GM23248 (cell line): ENCODE data around the gene POU4F3. TPM values are rescaled to one million over a fixed set of nuclear protein-coding genes. Genes with fewer than 3 reads are reported as not detected.

Source experiments
- DNase-seq: peaks from one replicate; pipeline ENCODE4 v3.0.0-alpha.2; 2015
- H2AFZ ChIP-seq: fragments of 200-600 bp; sonication (generic); 2 replicates; pipeline ENCODE4 v1.6.1; 2016; ENCODE audit warnings: antibody characterized with exemption
- H3F3A ChIP-seq: fragments of 200-600 bp; sonication (generic); 2 replicates; pipeline ENCODE4 v1.6.1; 2016; ENCODE audit warnings: mild to moderate bottlenecking, antibody characterized with exemption, mixed run types; ENCODE audit not compliant: insufficient read depth
- H3K27ac ChIP-seq: fragments of 200-600 bp; sonication (generic); 2 replicates; pipeline ENCODE4 v1.5.1; 2016; ENCODE audit warnings: mild to moderate bottlenecking
- H3K27me3 ChIP-seq: fragments of 200-600 bp; sonication (generic); replicated peaks from 2 replicates; pipeline ENCODE4 v1.6.1; 2016; ENCODE audit warnings: mild to moderate bottlenecking; ENCODE audit not compliant: insufficient read depth
- H3K36me3 ChIP-seq: fragments of 200-600 bp; sonication (generic); 2 replicates; pipeline ENCODE4 v1.6.1; 2016; ENCODE audit warnings: low read depth, mild to moderate bottlenecking
- H3K4me1 ChIP-seq: fragments of 200-600 bp; sonication (generic); 2 replicates; pipeline ENCODE4 v1.6.1; 2016; ENCODE audit warnings: mild to moderate bottlenecking; ENCODE audit not compliant: insufficient read depth
- H3K4me2 ChIP-seq: fragments of 200-600 bp; sonication (generic); one replicate; pipeline ENCODE4 v1.6.1; 2016; ENCODE audit warnings: mild to moderate bottlenecking; ENCODE audit not compliant: unreplicated experiment
- H3K4me3 ChIP-seq: fragments of 200-600 bp; sonication (generic); 2 replicates; pipeline ENCODE4 v1.5.1; 2016; ENCODE audit warnings: mild to moderate bottlenecking
- H3K79me2 ChIP-seq: fragments of 200-600 bp; sonication (generic); 2 replicates; pipeline ENCODE4 v1.6.1; 2016; ENCODE audit warnings: mild to moderate bottlenecking; ENCODE audit not compliant: insufficient read depth
- H3K9ac ChIP-seq: fragments of 200-600 bp; sonication (generic); 2 replicates; pipeline ENCODE4 v1.6.1; 2016; ENCODE audit warnings: mild to moderate bottlenecking
- H3K9me2 ChIP-seq: fragments of 200-600 bp; sonication (generic); 2 replicates; pipeline ENCODE4 v1.6.1; 2016; ENCODE audit warnings: mixed run types, mild to moderate bottlenecking, moderate library complexity; ENCODE audit not compliant: insufficient read depth
- H3K9me3 ChIP-seq: fragments of 200-600 bp; sonication (generic); one replicate; pipeline ENCODE4 v1.6.1; 2017; ENCODE audit warnings: low read depth
- H4K20me1 ChIP-seq: fragments of 200-600 bp; sonication (generic); 2 replicates; pipeline ENCODE4 v1.6.0; 2016; ENCODE audit not compliant: insufficient read depth
- EZH2 ChIP-seq: fragments of 200-600 bp; sonication (generic); IDR thresholded peaks from 2 replicates; pipeline ENCODE4 v1.6.1; 2018; ENCODE audit warnings: antibody characterized with exemption, mild to moderate bottlenecking; ENCODE audit not compliant: insufficient read depth, poor library complexity, severe bottlenecking
- EZH2phosphoT487 ChIP-seq: fragments of 200-600 bp; sonication (generic); IDR thresholded peaks from 2 replicates; pipeline ENCODE4 v1.6.1; 2018; ENCODE audit warnings: antibody characterized with exemption, moderate library complexity, mild to moderate bottlenecking, low read depth; ENCODE audit not compliant: insufficient read depth
- WGBS, 2 experiments: methylation state at CpG; one replicate each; pipeline ENCODE4 v1.1.6; 2015 to 2017; ENCODE audit warnings: low lambda C conversion rate in 2 of 2, low coverage in 1 of 2; ENCODE audit errors: missing lambda C conversion rate in 2 of 2; 5-methylcytosine and 5-hydroxymethylcytosine counted together
- in situ Hi-C: fragments of 300-500 bp; cut with MboI; formaldehyde crosslinking; loops from 2 replicates; pipeline ENCODE4 v1.15.0; 2020
- polyA plus RNA-seq: library from polyadenylated mRNA; unstranded; fragments of >200 nt; fragmentation: Nextera tagmentation; extraction: Ambion mirVana; gene quantifications from 2 replicates; pipeline ENCODE4 v1.2.1, GENCODE V29; 2016
- total RNA-seq: library from RNA; depleted of rRNA; stranded (reverse); fragments of >200 nt; shearing (Covaris generic); gene quantifications from 2 replicates; pipeline ENCODE4 v1.2.3, GENCODE V29; 2014

POU4F3 gene
- total and polyA plus RNA-seq, 2 experiments from 2014 or later = not detected

DNA sequence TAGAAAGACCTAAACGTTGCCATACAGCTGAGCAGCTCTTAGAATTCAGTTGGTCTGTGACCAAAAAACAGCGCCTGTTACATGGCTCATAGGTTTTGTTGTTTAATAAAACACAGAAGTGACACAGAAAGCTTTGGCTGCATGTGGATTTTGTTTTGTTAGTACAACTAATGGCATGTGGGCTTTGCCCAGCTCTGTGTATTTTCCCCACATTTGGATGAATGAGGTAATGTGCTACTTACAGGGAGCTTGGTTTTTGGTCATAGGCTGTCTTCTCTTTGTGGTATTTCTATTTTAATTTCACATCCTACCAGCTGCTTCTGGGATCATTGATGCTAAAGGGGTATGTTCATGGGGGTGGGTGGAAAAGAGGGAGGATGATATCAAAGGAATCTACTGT, 37.0 kb upstream of the POU4F3 start:
- Histone ChIP-seq H3K27me3 (peaks cover 7% of the 10 kb centered on the region), H3K4me1 (0 out of 2 replicates have a peak, but pooled peaks cover 6% of the 10 kb centered on the region), H4K20me1 (no peaks in the 10 kb centered on the region), H3F3A (no peaks in the 10 kb centered on the region), H3K4me2 (no peak overlapping the region), H3K27ac (no peak overlapping the region), H3K9me3 (no peaks in the 10 kb centered on the region), H3K9ac (no peak overlapping the region), H3K4me3 (no peak overlapping the region), H3K36me3 (no peaks in the 10 kb centered on the region), H3K9me2 (no peaks in the 10 kb centered on the region), H3K79me2 (no peaks in the 10 kb centered on the region), H2AFZ (no peak overlapping the region)
- peak; percentile 42 for DNase-seq
- TF ChIP-seq EZH2 (no peak), EZH2phosphoT487 (no peak)
- in situ Hi-C loops = no loop called here
- 0% methylated on average over 2 of the region's 2 CpGs for WGBS, 2 experiments

DNA sequence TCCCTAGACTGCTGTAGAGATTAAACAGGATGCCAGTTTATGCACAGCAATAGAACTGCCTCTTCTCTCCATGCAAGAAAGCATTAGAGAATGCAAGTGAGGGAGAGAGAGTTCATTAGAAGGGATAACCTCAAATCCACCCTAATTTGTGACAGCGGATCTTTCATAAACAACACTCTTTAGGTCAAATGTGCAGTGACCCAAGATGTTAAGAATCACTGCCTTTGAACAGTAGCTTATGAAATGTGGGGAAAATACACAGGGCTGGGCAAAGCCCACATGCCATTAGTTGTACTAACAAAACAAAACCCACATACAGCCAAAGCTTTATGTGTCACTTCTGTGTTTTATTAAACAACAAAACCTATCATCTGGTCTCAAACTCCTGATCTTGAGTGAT, 36.2 kb upstream of the POU4F3 start:
- Histone ChIP-seq H4K20me1 (no peaks in the 10 kb centered on the region), H3K4me3 (no peak overlapping the region), H3F3A (no peaks in the 10 kb centered on the region), H3K9me2 (no peaks in the 10 kb centered on the region), H3K79me2 (no peaks in the 10 kb centered on the region), H3K27me3 (peaks cover 7% of the 10 kb centered on the region), H3K36me3 (no peaks in the 10 kb centered on the region), H3K4me1 (0 out of 2 replicates have a peak, but pooled peaks cover 6% of the 10 kb centered on the region), H3K4me2 (no peak overlapping the region), H3K9me3 (no peaks in the 10 kb centered on the region), H3K9ac (no peak overlapping the region), H2AFZ (no peak overlapping the region), H3K27ac (no peak overlapping the region)
- WGBS, 2 experiments = 43 to 47% methylated on average over 1 of the region's 1 CpG
- no peak for TF ChIP-seq EZH2phosphoT487
- no peak for TF ChIP-seq EZH2
- in situ Hi-C loops = no loop called here
- DNase-seq = no peak

DNA sequence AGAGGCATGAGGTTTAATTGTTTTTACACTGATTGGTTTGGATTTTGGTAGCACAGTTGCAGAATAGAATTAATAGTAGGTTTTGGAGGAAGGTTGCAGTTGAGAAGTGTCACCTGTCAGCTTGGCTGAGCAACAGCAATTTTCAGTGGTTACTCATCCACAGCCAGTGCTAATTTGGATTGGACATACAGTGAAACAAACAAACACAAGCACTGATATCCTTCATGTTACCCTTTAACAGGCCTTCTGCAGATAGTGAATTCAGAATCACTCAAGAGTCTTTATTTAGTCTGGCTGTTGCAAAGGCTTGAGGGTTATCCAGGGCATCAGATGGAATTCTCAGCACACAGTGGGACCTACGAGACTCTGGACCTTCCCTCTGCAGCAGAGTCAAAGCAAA, 31.8 kb upstream of the POU4F3 start:
- Histone ChIP-seq H3K9me2 (no peaks in the 10 kb centered on the region), H3K79me2 (no peaks in the 10 kb centered on the region), H3K9ac (no peak overlapping the region), H3K9me3 (no peaks in the 10 kb centered on the region), H4K20me1 (no peaks in the 10 kb centered on the region), H3K4me2 (no peak overlapping the region), H3K36me3 (no peaks in the 10 kb centered on the region), H3F3A (no peaks in the 10 kb centered on the region), H3K27ac (no peak overlapping the region), H3K4me3 (no peak overlapping the region), H3K4me1 (no peaks in the 10 kb centered on the region), H3K27me3 (peaks cover 6% of the 10 kb centered on the region), H2AFZ (no peak overlapping the region)
- DNase-seq = no peak
- in situ Hi-C loops = no loop called here
- 14 to 33% methylated on average over 1 of the region's 1 CpG for WGBS, 2 experiments
- TF ChIP-seq EZH2phosphoT487 = no peak
- TF ChIP-seq EZH2 = no peak

DNA sequence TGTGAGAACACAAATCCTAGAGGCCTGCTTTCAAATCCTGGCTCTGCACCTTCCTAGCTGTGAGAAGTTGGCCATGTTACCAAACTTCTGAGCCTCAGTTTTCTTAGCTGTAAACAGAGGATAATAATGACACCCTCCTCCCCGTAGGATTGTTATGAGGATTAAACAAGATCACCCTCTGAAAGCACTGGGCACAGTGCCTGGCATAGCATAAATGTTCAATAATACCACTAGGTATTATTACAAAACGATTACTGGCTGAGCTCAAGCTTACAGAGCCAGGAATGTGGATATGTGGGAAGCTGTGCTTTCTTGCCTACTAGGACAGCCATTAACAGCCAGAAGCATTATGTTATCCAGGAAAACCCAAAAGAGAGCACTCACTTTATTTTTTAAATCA, 30.8 kb upstream of the POU4F3 start:
- no peak overlapping the region for H3K4me2 ChIP-seq
- in situ Hi-C loops = no loop called here
- 9 to 14% methylated on average over 2 of the region's 2 CpGs for WGBS, 2 experiments

DNA sequence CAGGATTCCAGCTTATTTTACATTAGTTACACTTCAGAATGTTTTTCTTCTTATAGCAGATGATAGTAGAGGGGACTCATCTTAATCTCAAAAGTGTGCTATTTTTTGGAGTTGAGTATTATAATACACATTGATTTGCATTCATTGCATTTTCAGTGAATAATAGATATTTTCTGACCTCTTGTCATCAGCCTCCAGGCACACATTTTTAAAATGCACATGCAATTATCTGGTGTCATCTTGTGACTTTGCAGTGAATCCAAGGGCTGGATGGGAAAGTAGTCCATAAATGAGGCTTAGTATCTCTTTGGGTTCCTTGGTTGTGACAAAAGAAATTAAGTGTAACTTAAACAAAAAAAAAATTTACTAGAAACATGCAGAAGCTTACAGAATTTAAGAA, 28.1 kb upstream of the POU4F3 start:
- H3F3A ChIP-seq = no peaks in the 10 kb centered on the region
- H3K4me3 ChIP-seq = no peak overlapping the region
- no peaks in the 10 kb centered on the region for H3K36me3 ChIP-seq
- no peak overlapping the region for H3K27ac ChIP-seq
- H3K79me2 ChIP-seq = no peaks in the 10 kb centered on the region
- H2AFZ ChIP-seq = no peak overlapping the region
- in situ Hi-C loops = no loop called here
- H3K4me1 ChIP-seq = no peaks in the 10 kb centered on the region
- H4K20me1 ChIP-seq = no peaks in the 10 kb centered on the region
- no peaks in the 10 kb centered on the region for H3K9me2 ChIP-seq
- TF ChIP-seq EZH2phosphoT487 (no peak), EZH2 (no peak)
- no peaks in the 10 kb centered on the region for H3K9me3 ChIP-seq
- no peak overlapping the region for H3K4me2 ChIP-seq
- peaks cover 7% of the 10 kb centered on the region; the same call in 1 of the 2 replicates for H3K27me3 ChIP-seq
- H3K9ac ChIP-seq = no peak overlapping the region
- no peak for DNase-seq

More for the DNA sequence above, 30.8 kb upstream of the POU4F3 start:
- no peaks in the 10 kb centered on the region for H4K20me1 ChIP-seq
- no peak overlapping the region for H3K9ac ChIP-seq
- no peak for DNase-seq
- H2AFZ ChIP-seq = no peak overlapping the region
- H3K9me3 ChIP-seq = no peaks in the 10 kb centered on the region
- no peaks in the 10 kb centered on the region for H3K79me2 ChIP-seq
- H3F3A ChIP-seq = no peaks in the 10 kb centered on the region
- peaks cover 5% of the 10 kb centered on the region; the same call in 1 of the 2 replicates for H3K27me3 ChIP-seq
- H3K4me3 ChIP-seq = no peak overlapping the region
- H3K9me2 ChIP-seq = no peaks in the 10 kb centered on the region
- H3K4me1 ChIP-seq = no peaks in the 10 kb centered on the region
- no peaks in the 10 kb centered on the region for H3K36me3 ChIP-seq
- no peak for TF ChIP-seq EZH2
- no peak for TF ChIP-seq EZH2phosphoT487
- no peak overlapping the region for H3K27ac ChIP-seq
